Measurements from ENCODE around the gene ABI1.

- TF ChIP-seq NRF1 (conservative IDR thresholded peaks at IDR 0.05 in 1 of 2, IDR thresholded peaks at IDR 0.05 in 1 of 2) (no peak), EZH2 (IDR thresholded peaks at IDR 0.05; ENCODE audit: borderline replicate concordance, low read depth, low read length) (no peak), EP300 (IDR thresholded peaks at IDR 0.05; ENCODE audit: low read length) (no peak), KDM1A (IDR thresholded peaks at IDR 0.05) (no peak), HCFC1 (IDR thresholded peaks at IDR 0.05; ENCODE audit: low read depth, low read length) (no peak), ZNF184 (CRISPR knock-in tag; IDR thresholded peaks at IDR 0.05) (no peak), CTCF (IDR thresholded peaks at IDR 0.05 in 2 of 3, conservative IDR thresholded peaks at IDR 0.05 in 1 of 3; ENCODE audit: insufficient read depth in 2 of 3, low read depth in 1 of 3, low read length in 3 of 3) (no peak), POLR2A (conservative IDR thresholded peaks at IDR 0.05) (no peak), ZC3H4 (CRISPR knock-in tag; IDR thresholded peaks at IDR 0.05; ENCODE audit: borderline replicate concordance) (no peak), HNRNPUL1 (IDR thresholded peaks at IDR 0.05; ENCODE audit: low read length) (no peak)
Observed at GRCh38 chr10:26800468-26800867, 60.3 kb downstream of the ABI1 start.
